ENCODE measurements around the gene LMOD3.

DNA sequence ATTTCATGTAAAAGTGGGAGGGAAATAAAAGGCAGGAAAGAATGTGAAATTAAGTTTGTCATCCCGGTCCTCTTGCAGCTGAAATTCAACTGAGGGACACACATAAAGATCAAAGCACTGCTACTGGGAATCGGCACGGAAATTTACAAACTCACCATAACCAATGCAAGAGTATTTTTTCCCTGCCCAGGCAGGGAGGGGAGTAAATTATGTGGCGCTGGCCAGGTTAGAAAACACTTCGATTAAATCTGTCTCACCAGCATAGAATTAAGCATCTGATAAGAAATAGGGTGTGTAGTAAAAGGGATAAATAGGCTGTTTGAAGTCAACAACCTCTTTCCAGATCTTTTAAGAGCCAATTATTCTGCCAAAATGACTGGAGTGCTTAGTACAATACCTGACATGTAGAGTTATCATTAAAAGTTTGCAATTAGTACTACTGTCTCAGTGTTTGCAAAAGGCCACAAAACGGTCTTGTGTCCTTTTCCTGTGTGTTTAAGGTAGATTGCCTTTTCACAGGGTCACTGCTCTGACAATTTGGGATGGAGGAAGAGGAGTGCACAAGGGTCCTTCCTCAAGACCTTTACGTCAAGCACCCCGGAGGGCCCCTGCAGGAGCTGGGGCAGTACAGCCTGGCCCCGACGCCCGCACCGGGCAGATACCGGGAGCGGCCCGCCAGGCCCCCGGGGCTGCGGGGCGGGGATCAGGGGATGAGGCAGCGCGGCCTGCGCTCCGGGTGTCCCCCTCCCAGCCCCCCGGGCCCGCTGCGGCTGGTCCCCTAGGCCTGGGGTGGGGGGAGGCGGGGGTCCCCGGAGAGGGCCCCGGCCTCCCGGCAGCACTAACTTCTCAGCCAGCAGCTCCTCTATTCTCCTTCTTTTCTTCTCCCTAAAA is 42.9 kb downstream of the LMOD3 start:
- TF ChIP-seq, protein P1, sequence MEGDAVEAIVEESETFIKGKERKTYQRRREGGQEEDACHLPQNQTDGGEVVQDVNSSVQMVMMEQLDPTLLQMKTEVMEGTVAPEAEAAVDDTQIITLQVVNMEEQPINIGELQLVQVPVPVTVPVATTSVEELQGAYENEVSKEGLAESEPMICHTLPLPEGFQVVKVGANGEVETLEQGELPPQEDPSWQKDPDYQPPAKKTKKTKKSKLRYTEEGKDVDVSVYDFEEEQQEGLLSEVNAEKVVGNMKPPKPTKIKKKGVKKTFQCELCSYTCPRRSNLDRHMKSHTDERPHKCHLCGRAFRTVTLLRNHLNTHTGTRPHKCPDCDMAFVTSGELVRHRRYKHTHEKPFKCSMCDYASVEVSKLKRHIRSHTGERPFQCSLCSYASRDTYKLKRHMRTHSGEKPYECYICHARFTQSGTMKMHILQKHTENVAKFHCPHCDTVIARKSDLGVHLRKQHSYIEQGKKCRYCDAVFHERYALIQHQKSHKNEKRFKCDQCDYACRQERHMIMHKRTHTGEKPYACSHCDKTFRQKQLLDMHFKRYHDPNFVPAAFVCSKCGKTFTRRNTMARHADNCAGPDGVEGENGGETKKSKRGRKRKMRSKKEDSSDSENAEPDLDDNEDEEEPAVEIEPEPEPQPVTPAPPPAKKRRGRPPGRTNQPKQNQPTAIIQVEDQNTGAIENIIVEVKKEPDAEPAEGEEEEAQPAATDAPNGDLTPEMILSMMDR (IDR thresholded peaks at IDR 0.05; ENCODE audit: insufficient read depth, low read length), result no peak
- no peak for TF ChIP-seq POLR2AphosphoS5 (IDR thresholded peaks at IDR 0.05; ENCODE audit: low read depth)
